Activated naive CD4-positive, alpha-beta T cell treated with anti-CD3 and anti-CD28 coated beads, Interleukin-2, amount 50 U/mL, for 72 hours (primary cell): ENCODE data around the gene FAM3D. TPM values are rescaled to one million over a fixed set of nuclear protein-coding genes. Genes with fewer than 3 reads are reported as not detected.
"Not testable (repeated sequence)": the region's sequence is repeated elsewhere in the genome, so short reads cannot be mapped to it uniquely, and the experiment has no call there.

Source experiments
- ATAC-seq, 2 donors: fragments of 150-1000 bp; cut with Tn5 transposase; 2 replicates each; pipeline ENCODE4 v1.10.0; 2021; ENCODE audit warnings: mild to moderate bottlenecking in 2 of 2, moderate library complexity in 2 of 2
- DNase-seq, 2 donors: peaks; one replicate each; pipeline ENCODE4 v3.0.0; 2021 to 2022; ENCODE audit warnings: low spot score in 2 of 2
- H3K27ac Mint-ChIP-seq, 2 donors: one replicate each; pipeline ENCODE4 v1.8.0; 2022; ENCODE audit warnings: mild to moderate bottlenecking in 2 of 2, mixed read lengths in 2 of 2
- H3K36me3 Mint-ChIP-seq, 2 donors: one replicate each; pipeline ENCODE4 v1.8.0; 2022; ENCODE audit warnings: mixed read lengths in 2 of 2
- H3K9me3 Mint-ChIP-seq, 2 donors: one replicate each; pipeline ENCODE4 v1.8.0; 2022; ENCODE audit warnings: mixed read lengths in 2 of 2
- total RNA-seq, 2 donors: library from RNA; stranded (reverse); gene quantifications; one replicate each; pipeline ENCODE4 v1.2.3, GENCODE V29; 2022

FAM3D gene
- total RNA-seq, 2 donors from 2014 or later: not detected

DNA sequence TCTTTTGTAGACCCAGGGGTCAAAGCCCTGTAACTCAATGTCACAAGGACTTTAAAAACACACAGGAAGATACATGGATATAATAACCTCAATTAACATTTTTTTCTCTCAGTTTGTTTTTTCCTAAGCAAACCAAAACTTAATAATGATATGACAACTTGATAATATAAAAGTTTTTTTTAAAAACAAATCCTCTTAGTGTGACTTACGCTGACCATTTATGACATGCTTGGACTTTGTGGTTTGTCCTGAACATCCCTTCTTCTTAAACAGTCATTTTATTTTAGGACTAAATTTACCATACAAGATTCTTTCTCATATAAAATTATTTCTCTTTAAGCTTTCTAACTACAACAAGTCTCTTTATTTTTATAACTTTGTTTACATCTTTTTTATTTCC lies 25.4 kb upstream of the FAM3D start:
- peaks cover 0 to 9% of the 10 kb centered on the region in 2 donors for H3K36me3 Mint-ChIP-seq
- no peak overlapping the region for H3K27ac Mint-ChIP-seq
- ATAC-seq: no peak
- DNase-seq: no peak
- peaks cover 6 to 15% of the 10 kb centered on the region in 2 donors for H3K9me3 Mint-ChIP-seq

DNA sequence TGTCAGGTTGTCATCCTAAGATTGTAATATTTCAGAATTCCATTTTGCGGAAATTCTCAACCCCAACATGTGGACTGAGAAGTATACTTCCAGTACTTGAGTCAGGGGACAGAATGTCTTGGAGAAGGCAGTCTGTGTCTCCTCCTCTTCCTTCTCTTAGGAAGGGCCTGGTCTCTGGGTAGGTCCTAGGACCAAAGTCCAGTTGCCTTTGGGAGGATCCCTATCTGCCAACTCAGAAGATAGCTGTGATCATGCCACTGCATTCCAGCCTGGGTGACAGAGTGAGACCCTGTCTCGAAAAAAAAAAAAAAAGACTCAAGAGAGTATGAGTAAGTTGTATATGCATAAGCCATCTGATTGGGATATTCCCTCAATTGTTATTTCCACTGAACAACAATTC lies 23.9 kb upstream of the FAM3D start:
- Mint-ChIP-seq H3K9me3 (peaks cover 6 to 23% of the 10 kb centered on the region in 2 donors), H3K36me3 (peaks cover 0 to 15% of the 10 kb centered on the region in 2 donors), H3K27ac (no peak overlapping the region)
- ATAC-seq (no peak), DNase-seq (no peak)

DNA sequence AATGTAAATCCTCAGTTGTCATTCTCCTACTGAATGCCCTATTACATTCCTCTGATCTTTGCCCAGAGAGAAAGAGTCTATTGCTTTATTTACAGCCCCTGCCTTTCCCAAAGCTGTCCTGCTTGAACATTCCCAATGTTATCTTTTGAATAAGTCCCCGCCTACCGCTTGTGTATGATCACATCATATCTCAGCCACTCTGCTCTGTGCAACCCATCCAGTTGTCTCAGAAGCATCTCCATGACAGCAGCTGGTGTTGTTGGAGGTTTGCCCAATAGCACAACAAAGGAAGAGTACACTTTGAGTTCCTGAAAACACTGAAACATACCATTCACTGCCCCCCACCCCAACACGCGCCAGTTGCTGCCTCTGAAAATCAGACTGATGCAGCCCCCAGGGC lies 22.0 kb upstream of the FAM3D start:
- H3K36me3 Mint-ChIP-seq: peaks cover 0 to 15% of the 10 kb centered on the region in 2 donors
- no peak for ATAC-seq
- H3K27ac Mint-ChIP-seq: no peak overlapping the region
- DNase-seq: no peak
- H3K9me3 Mint-ChIP-seq: peaks cover 6 to 17% of the 10 kb centered on the region in 2 donors

DNA sequence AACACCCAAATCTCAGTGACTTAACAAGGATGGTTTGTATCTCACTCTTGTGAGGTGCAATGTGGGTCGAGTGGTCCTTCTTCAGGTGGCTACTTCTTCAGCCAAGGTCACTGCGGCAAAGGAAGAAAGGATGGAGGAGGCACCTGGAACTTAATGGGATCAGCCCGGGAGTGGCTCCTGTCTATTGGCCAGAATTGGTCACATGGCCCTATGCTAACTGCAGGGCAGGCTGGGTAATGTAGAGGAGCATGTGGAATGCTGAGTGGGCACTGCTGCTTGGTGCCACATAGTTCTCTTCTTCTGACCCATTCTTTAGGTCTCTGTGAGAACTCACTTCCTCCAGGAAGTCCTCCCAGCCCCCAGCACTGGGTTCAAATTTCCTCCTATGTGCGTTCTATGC lies 20.3 kb upstream of the FAM3D start:
- H3K27ac Mint-ChIP-seq: peak overlapping the region in 1 of 2 donors; percentile 8
- peaks cover 6 to 12% of the 10 kb centered on the region in 2 donors for H3K9me3 Mint-ChIP-seq
- H3K36me3 Mint-ChIP-seq: peaks cover 0 to 13% of the 10 kb centered on the region in 2 donors
- DNase-seq: no peak
- ATAC-seq: no peak

DNA sequence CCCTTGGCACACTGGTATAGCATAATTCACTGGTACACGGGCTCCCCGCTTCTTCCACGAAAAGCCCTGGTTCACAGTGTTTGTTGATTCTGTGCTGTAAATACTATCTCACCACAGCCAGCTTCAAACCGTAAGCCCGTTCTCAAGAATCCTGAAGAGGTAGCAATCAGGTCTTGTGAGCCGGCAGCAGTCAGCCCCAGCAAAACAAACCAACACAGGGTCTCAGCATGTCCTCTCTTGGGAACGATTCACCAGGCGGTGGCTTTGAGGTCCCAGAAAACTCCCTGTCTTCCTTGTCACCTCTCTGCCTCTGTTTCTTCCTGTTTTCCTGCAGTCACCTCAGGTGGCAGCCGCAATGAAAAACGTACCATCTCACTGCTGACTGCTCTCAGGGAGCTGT lies 19.1 kb upstream of the FAM3D start:
- Mint-ChIP-seq H3K9me3 (peaks cover 0 to 12% of the 10 kb centered on the region in 2 donors), H3K27ac (no peak overlapping the region), H3K36me3 (peaks cover 0 to 6% of the 10 kb centered on the region in 2 donors)
- ATAC-seq: no peak
- no peak for DNase-seq

DNA sequence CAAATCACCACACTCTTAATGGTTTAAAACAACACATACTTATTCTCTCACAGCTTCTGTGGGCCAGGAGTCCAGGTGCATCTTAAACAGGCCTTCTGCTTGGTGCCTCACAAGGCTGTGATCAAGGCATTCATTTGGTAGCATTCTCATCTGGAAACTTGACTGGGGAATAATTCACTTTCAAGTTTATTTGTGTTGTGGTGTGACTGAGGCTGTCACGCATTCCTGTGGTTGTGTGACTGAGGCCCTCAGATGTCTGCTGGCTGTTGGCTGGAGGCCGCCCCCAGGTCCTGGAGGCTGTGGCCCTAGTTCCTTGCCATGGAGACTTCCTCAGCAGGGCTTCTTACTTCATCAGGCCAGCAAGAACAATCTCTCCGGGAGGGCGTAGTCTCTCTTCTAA lies 16.9 kb upstream of the FAM3D start:
- ATAC-seq (peak; percentile 53 to 84), DNase-seq (peak in 1 of 2 donors; percentile 44)
- peak overlapping the region in 1 of 2 donors; percentile 24 for H3K27ac Mint-ChIP-seq
- H3K36me3 Mint-ChIP-seq: peaks cover 0 to 6% of the 10 kb centered on the region in 2 donors
- peaks cover 0 to 7% of the 10 kb centered on the region in 2 donors for H3K9me3 Mint-ChIP-seq

DNA sequence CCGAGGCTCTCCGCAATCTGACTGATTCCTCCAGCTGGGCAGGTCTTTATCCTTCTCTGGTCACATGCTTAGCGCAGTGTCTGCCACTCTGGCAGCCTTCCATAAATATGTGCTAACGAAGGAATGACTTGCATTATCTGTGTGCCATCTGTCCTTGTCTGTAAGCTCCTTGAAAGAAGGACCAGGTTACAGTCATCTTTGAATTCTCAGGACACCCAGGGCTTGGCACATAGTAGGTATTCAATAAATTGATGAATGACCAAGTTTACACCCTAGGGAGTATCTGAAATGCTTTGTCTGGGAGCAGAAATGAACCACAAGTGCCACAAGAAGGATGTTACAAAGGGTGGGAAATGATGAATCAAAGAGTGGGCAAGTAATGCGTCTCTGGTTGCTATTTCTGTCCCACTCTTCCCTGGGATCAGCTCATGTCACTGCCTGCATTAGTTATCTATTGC lies 16.5 kb upstream of the FAM3D start:
- peak overlapping the region in 1 of 2 donors; percentile 24 for H3K27ac Mint-ChIP-seq

DNA sequence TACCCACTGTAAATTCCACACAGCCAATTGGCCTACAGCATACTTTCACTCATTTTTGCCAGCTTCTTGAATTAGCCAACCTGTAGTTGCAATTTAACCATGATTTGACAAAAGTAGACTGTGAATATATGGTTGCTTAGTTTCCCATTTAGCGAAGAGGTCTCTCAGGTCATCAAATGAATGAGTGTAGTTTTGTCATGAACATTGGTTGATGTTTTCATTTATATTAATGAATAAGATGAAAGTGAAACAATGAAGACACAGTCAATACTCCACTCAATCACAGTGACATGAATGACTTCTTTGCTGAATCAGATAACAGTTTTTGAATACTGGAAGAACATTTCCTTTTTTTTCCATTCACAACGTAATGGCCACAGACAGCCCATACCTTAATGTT lies 15.3 kb upstream of the FAM3D start:
- peaks cover 0 to 6% of the 10 kb centered on the region in 2 donors for H3K36me3 Mint-ChIP-seq

More for the DNA sequence above, 16.5 kb upstream of the FAM3D start:
- H3K36me3 Mint-ChIP-seq: peaks cover 0 to 6% of the 10 kb centered on the region in 2 donors
- ATAC-seq (peak; percentile 36 to 56), DNase-seq (no peak)
- peaks cover 0 to 7% of the 10 kb centered on the region in 2 donors for H3K9me3 Mint-ChIP-seq

DNA sequence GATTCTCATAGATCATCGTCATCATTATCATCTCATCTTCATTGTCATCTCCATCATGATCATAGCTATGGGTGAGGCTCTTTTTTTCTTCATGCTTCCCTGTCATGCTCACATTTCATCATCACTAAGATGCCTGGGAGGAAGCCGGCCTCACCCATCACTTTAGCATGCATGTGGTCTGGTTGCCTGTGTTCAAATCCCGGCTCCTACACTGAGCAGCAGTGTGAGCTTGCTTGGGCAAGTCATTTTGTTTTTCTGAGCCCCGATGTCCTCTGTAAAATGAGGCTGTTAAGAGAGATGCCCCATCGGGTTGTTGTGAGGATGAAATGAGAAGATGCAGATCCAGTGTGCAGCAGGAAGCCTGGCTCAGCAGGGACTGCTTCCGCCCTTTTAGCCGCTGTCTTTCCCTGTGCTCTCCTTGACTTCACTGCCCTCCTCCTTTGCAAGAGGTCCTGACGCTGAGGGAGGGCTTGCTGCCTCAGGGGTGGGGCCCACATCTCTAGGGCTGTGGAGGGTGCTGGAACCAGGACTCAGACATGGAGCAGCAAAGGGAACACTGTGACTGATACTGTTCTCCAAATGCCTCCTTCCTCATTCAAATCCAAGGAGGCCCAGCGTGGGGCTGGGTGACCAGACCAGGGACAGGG lies 14.4 kb upstream of the FAM3D start:
- peaks cover 0 to 1% of the 10 kb centered on the region in 2 donors for H3K36me3 Mint-ChIP-seq
- DNase-seq (no peak), ATAC-seq (no peak)
- no peak overlapping the region for H3K27ac Mint-ChIP-seq
- peaks cover 0 to 4% of the 10 kb centered on the region in 2 donors for H3K9me3 Mint-ChIP-seq

More for the DNA sequence above, 15.3 kb upstream of the FAM3D start:
- H3K27ac Mint-ChIP-seq: peak overlapping the region in 1 of 2 donors; percentile 14
- H3K9me3 Mint-ChIP-seq: peaks cover 0 to 7% of the 10 kb centered on the region in 2 donors
- ATAC-seq (peak in 1 of 2 donors; percentile 62), DNase-seq (no peak)

DNA sequence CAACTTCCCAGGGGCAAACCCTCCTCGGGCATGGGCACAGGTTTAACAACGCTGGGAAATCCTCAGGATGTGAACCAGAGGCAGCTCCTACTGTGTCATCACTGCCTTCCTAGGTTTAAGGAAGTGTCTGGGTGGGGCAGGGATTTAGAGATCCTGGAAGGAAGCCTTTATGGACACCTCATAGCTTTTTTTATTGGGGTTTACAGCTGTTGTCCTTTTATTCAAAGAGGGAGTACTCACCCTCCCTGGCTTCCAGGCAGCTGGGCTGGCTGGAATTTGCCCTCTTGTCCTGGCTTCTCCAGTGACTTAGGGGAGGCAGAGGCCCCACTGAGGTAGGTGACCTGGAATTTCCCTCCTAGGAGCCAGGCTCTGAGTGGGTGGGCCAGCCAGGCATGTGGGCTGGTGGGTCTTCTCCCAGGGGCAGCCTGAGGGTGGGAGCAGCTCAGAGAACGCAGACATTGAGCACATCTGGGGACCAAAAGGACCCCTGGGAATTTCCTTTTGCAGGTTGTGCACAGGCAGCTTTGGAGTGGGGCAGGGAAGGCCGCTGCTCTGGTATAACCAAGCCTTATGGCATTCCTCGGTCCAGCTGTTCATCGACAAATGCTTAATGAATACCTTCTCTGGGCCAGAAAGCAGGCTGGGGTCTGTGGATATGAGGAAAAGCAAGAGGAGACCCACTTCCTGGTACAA lies 13.5 kb upstream of the FAM3D start:
- Mint-ChIP-seq H3K36me3 (peaks cover 0 to 7% of the 10 kb centered on the region in 2 donors), H3K27ac (no peak overlapping the region), H3K9me3 (peaks cover 0 to 12% of the 10 kb centered on the region in 2 donors)
- ATAC-seq (no peak), DNase-seq (no peak)

DNA sequence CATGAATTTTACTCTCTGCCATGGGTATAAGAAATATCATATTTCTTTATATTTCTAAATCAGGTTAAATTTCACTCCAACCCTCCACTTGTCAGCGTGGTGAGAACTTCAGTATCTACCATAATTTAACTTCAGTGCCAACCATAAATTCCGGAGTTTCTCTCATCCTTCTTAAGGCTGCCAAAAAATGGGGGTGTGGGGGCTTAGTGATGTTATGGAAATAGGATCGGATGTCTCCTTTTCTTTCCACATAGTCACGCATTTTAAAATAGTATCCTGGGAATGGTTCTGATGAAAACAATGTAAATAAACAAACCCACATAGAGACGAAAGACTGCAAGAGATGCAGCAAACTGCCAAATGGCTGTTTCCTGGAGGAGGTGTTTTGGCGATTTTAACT lies 12.9 kb upstream of the FAM3D start:
- DNase-seq (no peak), ATAC-seq (no peak)
- Mint-ChIP-seq H3K27ac (no peak overlapping the region), H3K36me3 (peaks cover 0 to 7% of the 10 kb centered on the region in 2 donors), H3K9me3 (peaks cover 0 to 12% of the 10 kb centered on the region in 2 donors)

DNA sequence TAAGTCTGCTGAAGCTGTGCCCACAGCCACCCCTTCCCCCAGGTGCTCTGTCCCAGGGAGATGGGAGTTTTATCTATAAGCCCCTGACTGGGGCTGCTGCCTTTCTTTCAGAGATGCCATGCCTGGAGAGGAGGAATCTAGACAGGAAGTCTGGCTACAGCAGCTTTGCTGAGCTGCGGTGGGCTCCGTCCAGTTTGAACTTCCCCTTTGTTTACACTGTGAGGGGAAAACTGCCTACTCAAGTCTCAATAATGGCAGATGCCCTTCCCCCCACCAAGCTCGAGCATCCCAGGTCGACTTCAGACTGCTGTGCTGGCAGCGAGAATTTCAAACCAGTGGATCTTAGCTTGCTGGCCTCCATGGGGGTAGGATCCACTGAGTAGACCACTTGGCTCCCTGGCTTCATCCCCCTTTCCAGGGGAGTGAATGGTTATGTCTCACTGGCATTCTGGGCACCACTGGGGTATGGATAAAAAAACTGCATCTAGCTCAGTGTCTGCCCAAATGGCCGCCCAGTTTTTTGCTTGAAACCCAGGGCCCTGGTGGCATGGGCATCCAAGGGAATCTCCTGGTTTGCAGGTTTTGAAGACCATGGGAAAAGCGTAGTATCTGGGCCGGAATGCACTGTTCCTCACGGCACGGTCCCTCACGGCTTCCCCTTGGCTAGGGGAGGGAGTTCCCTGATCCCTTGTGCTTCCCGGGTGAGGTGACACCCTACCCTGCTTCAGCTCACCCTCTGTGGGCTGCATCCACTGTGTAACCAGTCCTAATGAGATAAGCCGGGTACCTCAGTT lies 11.8 kb upstream of the FAM3D start:
- not testable (repeated sequence) for DNase-seq, ATAC-seq

DNA sequence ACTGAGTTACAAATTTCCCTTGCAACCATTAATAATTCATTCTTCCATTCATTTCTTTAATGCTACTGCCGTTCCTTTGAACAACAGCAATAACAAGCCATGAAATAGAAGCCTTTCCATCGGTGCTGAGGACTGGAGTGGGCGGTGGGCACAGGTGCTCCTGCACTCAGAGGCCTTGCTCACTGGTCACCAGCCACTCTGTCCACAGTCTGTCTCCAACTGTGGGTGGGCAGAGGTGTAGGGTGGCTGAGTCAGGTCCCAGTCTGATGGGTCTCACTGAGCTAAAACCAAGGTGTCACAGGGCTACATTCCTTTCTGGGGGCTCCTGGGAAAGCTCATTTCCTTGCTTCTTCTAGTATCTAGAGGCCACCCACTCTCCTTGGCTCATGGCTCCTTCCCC lies 6.3 kb upstream of the FAM3D start:
- DNase-seq: no peak
- Mint-ChIP-seq H3K9me3 (peaks cover 0 to 12% of the 10 kb centered on the region in 2 donors), H3K27ac (no peak overlapping the region), H3K36me3 (peaks cover 0 to 7% of the 10 kb centered on the region in 2 donors)
- ATAC-seq: no peak

More for the DNA sequence above, 11.8 kb upstream of the FAM3D start:
- peaks cover 0 to 12% of the 10 kb centered on the region in 2 donors for H3K9me3 Mint-ChIP-seq
- not testable (repeated sequence) for H3K27ac Mint-ChIP-seq, H3K36me3 Mint-ChIP-seq

DNA sequence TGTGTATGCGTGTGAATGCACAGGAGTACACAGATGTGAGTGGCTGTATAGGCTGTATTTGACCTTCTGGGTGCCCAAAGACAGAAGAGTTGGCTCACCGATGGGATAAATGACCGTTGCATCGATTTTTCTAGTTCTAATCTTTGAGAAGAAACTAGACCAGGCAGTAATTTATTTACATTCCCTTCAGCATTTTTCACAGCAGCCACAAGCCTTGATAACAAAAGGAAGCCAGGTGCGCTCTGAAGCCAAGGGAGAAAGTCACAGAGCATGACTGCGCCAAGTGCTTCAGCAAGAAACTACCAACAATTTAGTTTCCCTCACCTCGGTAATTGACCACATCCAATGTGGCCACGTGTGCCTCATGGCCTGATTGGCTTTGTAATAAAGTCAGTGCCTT lies 5.9 kb upstream of the FAM3D start:
- peaks cover 0 to 12% of the 10 kb centered on the region in 2 donors for H3K9me3 Mint-ChIP-seq
- H3K27ac Mint-ChIP-seq: no peak overlapping the region
- DNase-seq (peak in 1 of 2 donors; percentile 7), ATAC-seq (no peak)
- H3K36me3 Mint-ChIP-seq: peaks cover 0 to 7% of the 10 kb centered on the region in 2 donors

DNA sequence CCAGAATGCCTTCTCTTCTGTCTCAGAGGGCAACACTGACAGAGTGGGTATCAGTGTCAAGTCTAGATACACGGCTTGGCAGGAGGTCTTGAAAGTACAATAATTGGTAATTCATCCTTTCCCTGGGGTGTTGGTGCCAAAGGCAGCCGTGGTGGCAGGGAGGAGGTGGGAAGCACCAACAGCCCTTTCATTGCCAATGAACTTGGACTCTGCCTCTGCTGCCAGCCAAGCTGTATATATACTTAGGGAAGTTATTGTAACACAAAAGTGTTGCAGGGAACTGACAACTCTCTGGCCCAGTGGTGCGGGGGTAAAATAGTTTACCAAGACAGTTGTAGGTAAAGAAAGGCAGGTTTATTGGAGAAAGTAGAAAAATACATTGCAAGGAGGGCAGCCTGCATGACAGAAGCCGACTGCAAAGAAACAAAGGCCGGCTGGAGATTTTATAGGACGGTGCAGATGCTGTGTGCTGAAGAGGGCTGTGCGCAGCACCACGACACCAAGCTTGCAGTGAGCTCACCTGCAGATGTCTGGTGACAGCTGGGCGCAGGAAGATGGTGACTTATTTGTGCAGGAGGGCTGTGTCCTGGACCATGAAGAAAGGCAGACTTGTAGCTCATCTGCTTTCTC lies 4.0 kb upstream of the FAM3D start:
- Mint-ChIP-seq H3K9me3 (peaks cover 0 to 4% of the 10 kb centered on the region in 2 donors), H3K36me3 (peaks cover 0 to 2% of the 10 kb centered on the region in 2 donors), H3K27ac (no peak overlapping the region)
- DNase-seq (peak in 1 of 2 donors; percentile 41), ATAC-seq (no peak)

DNA sequence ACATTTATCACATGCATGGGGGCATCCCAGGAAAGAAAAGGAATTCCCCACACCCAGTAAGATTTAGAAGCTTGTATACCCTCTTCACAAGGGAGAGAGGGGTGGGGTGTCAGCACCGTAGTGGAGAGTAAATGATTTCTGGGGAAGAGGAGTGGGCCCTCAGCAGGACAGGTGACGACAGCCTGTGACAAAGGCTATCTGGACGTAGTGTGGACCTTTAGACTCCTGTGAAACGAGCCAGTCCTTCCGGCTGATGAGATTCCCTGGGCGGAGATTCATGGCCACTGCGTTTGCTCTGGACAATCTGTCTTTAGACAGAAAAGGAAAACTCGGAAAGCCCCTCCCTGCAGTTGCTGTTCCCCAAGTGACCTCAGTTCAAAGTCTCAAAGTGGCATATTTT lies 1.7 kb upstream of the FAM3D start:
- H3K36me3 Mint-ChIP-seq: no peaks in the 10 kb centered on the region
- no peak for ATAC-seq

More for the DNA sequence above, 1.7 kb upstream of the FAM3D start:
- H3K9me3 Mint-ChIP-seq: no peaks in the 10 kb centered on the region
- H3K27ac Mint-ChIP-seq: no peak overlapping the region
- peak in 1 of 2 donors; percentile 2 for DNase-seq
